Activated CD4-positive, alpha-beta T cell treated with anti-CD3 and anti-CD28 coated beads for 36 hours (primary cell): ENCODE data around the gene GLT6D1. TPM values are rescaled to one million over a fixed set of nuclear protein-coding genes. Genes with fewer than 3 reads are reported as not detected.

Experiments used
- ATAC-seq: fragments of 200-7000 bp; cut with Tn5 transposase; one replicate; pipeline ENCODE4 v1.10.0; 2021; ENCODE audit warnings: mild to moderate bottlenecking, moderate library complexity
- CTCF ChIA-PET: fragments of 350-600 bp; sonication (Branson Sonifier 250); formaldehyde crosslinking; loops from one replicate; lab custom pipeline; 2021; ENCODE audit warnings: antibody characterized with exemption; lab: Charles Lee
- POLR2A ChIA-PET: fragments of 350-600 bp; sonication (Branson Sonifier 250); formaldehyde crosslinking; loops from one replicate; lab custom pipeline; 2021; ENCODE audit warnings: antibody characterized with exemption, inconsistent platforms; lab: Charles Lee
- DNase-seq: peaks from one replicate; pipeline ENCODE4 v3.0.0-alpha.2; 2020
- H3K27ac Mint-ChIP-seq: one replicate; pipeline ENCODE4 v1.8.0; 2021; ENCODE audit warnings: mixed read lengths
- H3K27me3 Mint-ChIP-seq: one replicate; pipeline ENCODE4 v1.8.0; 2021; ENCODE audit warnings: mixed read lengths
- H3K36me3 Mint-ChIP-seq: one replicate; pipeline ENCODE4 v1.8.0; 2021; ENCODE audit warnings: low read depth, mixed read lengths
- H3K4me1 Mint-ChIP-seq: one replicate; pipeline ENCODE4 v1.8.0; 2021; ENCODE audit warnings: mixed read lengths
- H3K4me3 Mint-ChIP-seq: one replicate; pipeline ENCODE4 v1.8.0; 2021; ENCODE audit warnings: mild to moderate bottlenecking, moderate library complexity, mixed read lengths
- H3K9me3 Mint-ChIP-seq: one replicate; pipeline ENCODE4 v1.8.0; 2021; ENCODE audit warnings: low read depth, mixed read lengths
- intact Hi-C, 2 experiments: fragments of 100-400 bp; cut with DNase I in 1 of 2; cut with micrococcal nuclease in 1 of 2; formaldehyde crosslinking; loops; one replicate each; pipeline versions ENCODE4 v1.14.2 to v1.15.1; 2022 to 2024; cut with DNase I, micrococcal nuclease
- total RNA-seq, 2 experiments: library from RNA; stranded (reverse); gene quantifications; one replicate each; pipeline ENCODE4 v1.2.3, GENCODE V29; 2021

The GLT6D1 gene
- total RNA-seq, 2 experiments from 2014 or later: not detected

GRCh38 chr9:135588371-135588770, 51.0 kb downstream of the GLT6D1 start:
- CTCF ChIA-PET: interaction anchor here (1.2 kb wide), 1 partner anchor 535 kb away, joined by 5 read pairs; no protein-coding TSS in a partner anchor
- POLR2A ChIA-PET: no interaction called here
- Mint-ChIP-seq H3K4me3 (no peak overlapping the region), H3K36me3 (no peaks in the 10 kb centered on the region), H3K4me1 (no peaks in the 10 kb centered on the region), H3K9me3 (no peaks in the 10 kb centered on the region), H3K27me3 (peaks cover 3% of the 10 kb centered on the region), H3K27ac (no peak overlapping the region)
- no peak for DNase-seq
- ATAC-seq: no peak
- intact Hi-C loops: no loop called here

DNA sequence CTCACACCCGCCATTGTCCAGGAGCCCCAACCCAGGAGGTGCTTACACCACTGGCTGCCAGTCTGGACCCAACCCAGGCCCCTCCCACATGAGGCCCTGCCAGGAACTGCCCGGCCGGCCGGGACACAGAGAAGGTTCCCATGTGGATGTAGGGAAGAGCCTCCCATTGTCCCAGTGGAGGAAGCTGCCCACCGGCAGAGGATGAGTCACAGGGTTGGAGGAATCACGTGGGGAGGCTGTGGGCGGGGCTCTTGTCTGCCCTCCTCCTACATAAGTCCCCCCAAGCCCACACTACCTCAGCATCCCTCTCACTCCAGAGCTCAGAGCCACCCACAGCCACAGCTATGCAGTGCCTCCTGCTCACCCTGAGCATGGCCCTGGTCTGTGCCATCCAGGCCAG, 51.7 kb downstream of the GLT6D1 start:
- intact Hi-C loops: no loop called here
- ATAC-seq: no peak
- DNase-seq: no peak
- ChIA-PET POLR2A (no interaction called here), CTCF (no interaction called here)
- Mint-ChIP-seq H3K36me3 (no peaks in the 10 kb centered on the region), H3K4me1 (no peaks in the 10 kb centered on the region), H3K27ac (no peak overlapping the region), H3K27me3 (peaks cover 3% of the 10 kb centered on the region), H3K9me3 (no peaks in the 10 kb centered on the region), H3K4me3 (no peak overlapping the region)

DNA sequence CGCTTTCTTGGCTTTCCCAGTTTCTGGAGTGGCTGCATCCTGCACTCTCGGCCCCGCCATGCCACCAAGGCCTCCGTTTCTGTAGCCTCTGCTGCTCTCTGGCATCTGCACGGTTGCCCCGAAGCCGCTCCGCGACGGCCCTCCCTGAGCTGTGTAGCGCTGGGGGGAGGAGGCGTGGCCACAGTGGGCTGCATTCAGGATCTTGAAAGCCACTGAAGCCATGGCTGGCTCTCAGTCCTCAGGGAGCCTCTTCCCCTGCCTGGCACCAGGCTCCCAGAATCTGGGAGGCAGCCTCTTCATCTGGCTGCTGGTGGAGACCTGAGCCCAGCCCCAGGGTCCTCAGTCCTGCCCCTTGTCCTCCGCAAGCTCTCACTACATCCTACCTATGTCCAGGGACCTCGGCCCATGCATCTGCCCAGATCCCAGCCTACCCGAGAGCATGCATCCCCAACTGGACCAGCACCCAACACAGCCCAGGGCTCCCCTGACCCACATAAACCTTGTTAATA, 52.7 kb downstream of the GLT6D1 start:
- intact Hi-C loops: no loop called here
- no peaks in the 10 kb centered on the region for H3K4me1 Mint-ChIP-seq
- CTCF ChIA-PET: no interaction called here
- POLR2A ChIA-PET: no interaction called here
- ATAC-seq: no peak
- H3K27ac Mint-ChIP-seq: no peak overlapping the region
- H3K27me3 Mint-ChIP-seq: peaks cover 3% of the 10 kb centered on the region
- no peak overlapping the region for H3K4me3 Mint-ChIP-seq
- no peaks in the 10 kb centered on the region for H3K36me3 Mint-ChIP-seq
- DNase-seq: no peak
- H3K9me3 Mint-ChIP-seq: no peaks in the 10 kb centered on the region

DNA sequence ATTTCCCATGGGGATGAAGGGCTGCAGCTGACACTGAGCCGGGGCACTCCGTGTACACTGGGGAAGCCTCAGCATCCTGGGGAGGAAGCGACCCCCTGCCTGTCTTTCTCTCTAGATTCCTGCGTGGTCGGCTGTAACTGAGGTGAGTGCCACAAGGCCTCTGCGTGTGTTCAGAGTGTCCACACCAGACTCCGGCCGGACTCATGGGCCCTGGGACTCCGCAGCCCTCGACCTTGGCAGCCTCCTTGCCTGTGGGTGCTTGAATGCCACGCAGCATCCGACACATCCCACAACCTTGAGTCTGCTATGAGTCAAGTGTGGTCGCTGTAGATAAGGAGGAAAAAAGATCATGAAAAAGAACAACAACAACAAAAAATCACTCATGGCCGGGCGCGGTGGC, 54.4 kb downstream of the GLT6D1 start:
- POLR2A ChIA-PET: no interaction called here
- Mint-ChIP-seq H3K27ac (no peak overlapping the region), H3K27me3 (peaks cover 5% of the 10 kb centered on the region), H3K4me1 (no peaks in the 10 kb centered on the region), H3K4me3 (no peak overlapping the region), H3K36me3 (no peaks in the 10 kb centered on the region), H3K9me3 (no peaks in the 10 kb centered on the region)
- DNase-seq (no peak), ATAC-seq (no peak)
- intact Hi-C loops: no loop called here
- CTCF ChIA-PET: no interaction called here

- H3K27ac Mint-ChIP-seq: no peak overlapping the region
- no peaks in the 10 kb centered on the region for H3K4me1 Mint-ChIP-seq
- CTCF ChIA-PET: no interaction called here
- H3K36me3 Mint-ChIP-seq: no peaks in the 10 kb centered on the region
- no peak overlapping the region for H3K4me3 Mint-ChIP-seq
- no peaks in the 10 kb centered on the region for H3K9me3 Mint-ChIP-seq
- intact Hi-C loops: no loop called here
- POLR2A ChIA-PET: no interaction called here
- peaks cover 3% of the 10 kb centered on the region for H3K27me3 Mint-ChIP-seq
- DNase-seq: no peak
- no peak for ATAC-seq
Observed at GRCh38 chr9:135584371-135584770, 55.0 kb downstream of the GLT6D1 start.

- DNase-seq: no peak
- CTCF ChIA-PET: no interaction called here
- Mint-ChIP-seq H3K9me3 (no peaks in the 10 kb centered on the region), H3K27me3 (peaks cover 3% of the 10 kb centered on the region), H3K4me3 (no peak overlapping the region), H3K36me3 (no peaks in the 10 kb centered on the region), H3K27ac (no peak overlapping the region), H3K4me1 (no peaks in the 10 kb centered on the region)
- intact Hi-C loops: no loop called here
- no peak for ATAC-seq
- POLR2A ChIA-PET: no interaction called here
Observed at GRCh38 chr9:135583688-135584011, 55.7 kb downstream of the GLT6D1 start.

GRCh38 chr9:135582966-135583687, 56.2 kb downstream of the GLT6D1 start:
- Mint-ChIP-seq H3K9me3 (no peaks in the 10 kb centered on the region), H3K4me1 (no peaks in the 10 kb centered on the region), H3K27me3 (peaks cover 3% of the 10 kb centered on the region), H3K36me3 (no peaks in the 10 kb centered on the region), H3K4me3 (no peak overlapping the region), H3K27ac (no peak overlapping the region)
- ChIA-PET CTCF (interaction anchor here (0.6 kb wide), 1 partner anchor 12 kb away, joined by 3 read pairs; no protein-coding TSS in a partner anchor), POLR2A (no interaction called here)
- no peak for DNase-seq
- intact Hi-C loops: no loop called here
- ATAC-seq: no peak

DNA sequence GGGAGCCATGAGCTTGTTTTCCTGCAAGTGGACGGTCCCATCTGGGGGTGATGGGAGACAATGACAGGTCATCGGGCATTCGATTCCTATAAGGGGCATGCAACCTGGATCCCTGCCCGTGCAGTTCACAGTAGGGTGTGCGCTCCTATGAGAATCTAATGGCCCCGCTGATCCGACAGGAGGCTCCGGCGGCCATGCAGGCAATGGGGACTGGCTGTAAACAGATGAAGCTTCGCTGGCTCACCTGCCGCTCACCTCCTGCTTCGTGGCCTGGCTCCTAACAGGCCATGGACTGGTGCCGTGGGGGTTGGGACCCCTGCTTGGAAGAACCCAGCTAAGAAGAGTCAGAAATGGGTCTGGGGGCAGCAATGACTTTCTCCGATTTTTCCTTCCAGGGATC, 56.8 kb downstream of the GLT6D1 start:
- Mint-ChIP-seq H3K4me1 (no peaks in the 10 kb centered on the region), H3K9me3 (no peaks in the 10 kb centered on the region), H3K4me3 (no peak overlapping the region), H3K36me3 (no peaks in the 10 kb centered on the region), H3K27me3 (peaks cover 3% of the 10 kb centered on the region), H3K27ac (no peak overlapping the region)
- ChIA-PET CTCF (interaction anchor here (0.6 kb wide), 1 partner anchor 12 kb away, joined by 3 read pairs; no protein-coding TSS in a partner anchor), POLR2A (no interaction called here)
- DNase-seq (no peak), ATAC-seq (no peak)
- intact Hi-C loops: no loop called here

- no peak overlapping the region for H3K27ac Mint-ChIP-seq
- H3K27me3 Mint-ChIP-seq: peaks cover 3% of the 10 kb centered on the region
- no peak overlapping the region for H3K4me3 Mint-ChIP-seq
- H3K36me3 Mint-ChIP-seq: no peaks in the 10 kb centered on the region
- no peaks in the 10 kb centered on the region for H3K4me1 Mint-ChIP-seq
- CTCF ChIA-PET: interaction anchor here (0.6 kb wide), 1 partner anchor 13 kb away, joined by 3 read pairs; no protein-coding TSS in a partner anchor
- intact Hi-C loops: no loop called here
- no peaks in the 10 kb centered on the region for H3K9me3 Mint-ChIP-seq
- ATAC-seq (no peak), DNase-seq (no peak)
- POLR2A ChIA-PET: no interaction called here
Observed at GRCh38 chr9:135581636-135582426, 57.5 kb downstream of the GLT6D1 start.

DNA sequence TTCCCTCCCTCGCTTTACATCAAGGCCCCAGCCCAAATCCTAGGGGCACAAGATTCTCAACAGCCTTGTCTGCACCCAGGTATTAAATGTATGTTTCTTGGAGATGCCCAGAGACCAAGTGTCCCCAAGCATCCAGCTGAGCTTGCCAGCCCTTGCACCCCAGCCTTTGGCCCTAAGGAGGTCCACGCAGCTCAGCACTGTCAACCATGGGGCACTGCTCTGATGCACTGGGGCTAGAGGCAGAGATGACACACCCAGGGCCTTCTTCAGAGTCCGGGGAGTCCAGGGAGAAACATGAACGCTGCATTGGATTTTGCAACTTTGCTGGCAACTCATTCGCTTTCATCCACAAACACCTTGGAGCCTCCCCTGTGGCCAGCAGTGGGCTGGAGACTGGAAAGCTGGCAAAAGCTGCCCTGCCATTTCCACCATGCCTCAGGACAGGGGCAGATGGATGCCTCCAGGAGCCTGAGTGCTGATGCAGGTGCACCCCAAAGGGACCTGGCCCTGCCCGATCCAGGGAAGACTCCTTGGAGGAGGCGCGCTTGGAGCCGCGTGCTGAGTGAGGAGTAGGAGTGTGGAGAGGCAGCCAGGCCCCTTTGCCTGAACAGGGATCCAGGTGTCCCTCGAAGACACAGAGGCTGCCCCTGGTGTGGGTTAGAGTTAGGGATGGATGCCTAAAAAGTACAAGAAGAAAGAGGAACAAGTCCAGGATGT, 58.5 kb downstream of the GLT6D1 start:
- Mint-ChIP-seq H3K27ac (no peak overlapping the region), H3K4me1 (no peaks in the 10 kb centered on the region), H3K4me3 (no peak overlapping the region), H3K9me3 (no peaks in the 10 kb centered on the region), H3K27me3 (peaks cover 3% of the 10 kb centered on the region), H3K36me3 (no peaks in the 10 kb centered on the region)
- CTCF ChIA-PET: no interaction called here
- DNase-seq (no peak), ATAC-seq (no peak)
- POLR2A ChIA-PET: no interaction called here
- intact Hi-C loops: no loop called here

- Mint-ChIP-seq H3K36me3 (no peaks in the 10 kb centered on the region), H3K27me3 (peaks cover 3% of the 10 kb centered on the region), H3K9me3 (no peaks in the 10 kb centered on the region), H3K27ac (no peak overlapping the region), H3K4me3 (no peak overlapping the region), H3K4me1 (no peaks in the 10 kb centered on the region)
- no peak for ATAC-seq
- ChIA-PET CTCF (no interaction called here), POLR2A (no interaction called here)
- no peak for DNase-seq
- intact Hi-C loops: no loop called here
Observed at GRCh38 chr9:135579889-135580660, 59.3 kb downstream of the GLT6D1 start.
